ENCODE results near the gene EIF1.
"Not testable (repeated sequence)": the region's sequence is repeated elsewhere in the genome, so short reads cannot be mapped to it uniquely, and the experiment has no call there.

EIF1 gene

DNA sequence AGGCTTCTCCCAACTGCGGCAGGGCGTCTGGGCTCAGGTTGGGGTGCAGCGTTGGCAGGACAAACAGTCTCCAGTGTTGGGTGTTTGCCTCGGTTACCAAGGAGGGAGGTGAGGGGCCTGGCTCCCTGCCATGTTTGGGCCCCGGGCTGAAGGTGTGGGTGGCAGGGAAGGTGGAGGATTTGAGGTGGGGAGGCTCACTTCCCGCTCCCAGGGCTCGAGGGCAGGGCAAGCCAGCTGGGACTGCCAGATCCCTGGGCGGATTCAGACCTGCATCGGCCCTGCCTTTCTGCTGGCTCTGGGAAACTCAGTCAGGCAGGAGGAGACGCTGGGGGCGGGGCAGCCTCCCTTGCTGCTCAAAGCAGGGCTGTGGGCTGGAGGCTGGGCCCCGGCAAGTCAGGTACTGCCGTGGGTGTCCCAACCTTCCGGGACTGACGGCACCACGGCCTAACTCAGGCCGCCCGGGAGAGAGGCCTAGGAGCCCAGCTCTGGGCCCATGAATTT lies 33.0 kb upstream of the EIF1 start:
- no peak for DNase-seq (ENCODE audit: low read depth in 2 of 2)

DNA sequence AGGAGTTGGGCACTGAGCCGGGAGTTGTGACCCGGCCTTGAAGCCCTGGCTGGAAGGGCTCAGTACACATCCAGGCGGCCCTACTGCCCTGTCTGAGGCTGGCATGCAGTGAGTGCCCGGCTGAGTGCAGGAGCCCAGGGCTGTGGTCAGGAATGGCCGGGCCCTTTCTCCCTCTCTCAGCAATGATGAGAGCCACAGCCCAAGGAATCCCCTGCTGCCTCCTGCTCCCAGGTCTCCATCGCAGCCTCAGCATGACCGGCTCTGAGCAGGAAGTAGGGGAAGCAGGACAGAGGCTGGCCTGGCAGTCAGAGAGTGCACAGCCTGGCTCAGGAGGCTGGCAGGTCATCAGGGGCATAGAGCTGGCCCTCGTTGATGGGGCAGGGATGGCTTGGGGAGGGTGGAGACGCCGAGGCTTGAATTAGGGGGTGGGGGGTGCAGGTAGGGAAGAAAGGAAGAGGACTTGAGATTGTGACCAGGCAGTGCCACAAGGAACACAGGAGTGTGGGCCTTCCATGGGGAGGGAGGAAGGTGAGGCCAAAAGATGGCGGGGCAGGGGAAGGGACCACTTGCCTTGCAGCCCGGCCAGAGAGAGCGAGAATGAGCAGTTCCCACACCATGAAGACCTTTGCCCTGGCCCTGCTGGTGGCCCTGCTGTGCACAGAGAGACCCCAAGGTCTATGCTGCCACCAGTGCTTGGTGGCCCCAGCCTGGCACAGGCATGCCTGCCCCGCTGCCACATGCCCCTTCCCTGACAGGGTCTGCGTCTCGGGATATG lies 32.2 kb upstream of the EIF1 start:
- no peak for DNase-seq (ENCODE audit: low read depth in 2 of 2)

- DNase-seq (ENCODE audit: low read depth in 2 of 2) = no peak
Observed at GRCh38 chr17:41657176-41657754, 31.4 kb upstream of the EIF1 start.

- DNase-seq (ENCODE audit: low read depth in 2 of 2) = no peak
Observed at GRCh38 chr17:41657936-41658335, 30.7 kb upstream of the EIF1 start.

DNA sequence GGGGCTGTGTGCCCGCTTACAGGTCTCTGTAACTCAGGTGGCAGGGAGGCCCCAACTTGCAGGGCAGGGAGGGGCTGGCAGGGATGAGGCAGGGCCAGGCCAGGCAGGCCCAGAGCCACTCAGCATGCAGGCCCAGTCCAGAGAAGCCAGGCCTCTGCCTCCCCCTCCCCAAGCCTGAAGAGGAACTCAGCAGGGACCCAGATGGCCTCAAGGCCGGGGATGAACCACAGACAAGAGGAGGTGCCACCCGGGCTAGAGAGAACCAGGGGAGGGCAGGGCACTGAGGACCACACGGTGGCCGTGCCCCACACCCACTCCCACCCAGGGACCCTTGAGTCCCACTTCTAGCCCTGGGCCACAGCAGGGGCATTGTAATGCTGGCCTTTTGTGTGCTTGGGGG lies 29.8 kb upstream of the EIF1 start:
- no peak for DNase-seq (ENCODE audit: low read depth in 2 of 2)

DNA sequence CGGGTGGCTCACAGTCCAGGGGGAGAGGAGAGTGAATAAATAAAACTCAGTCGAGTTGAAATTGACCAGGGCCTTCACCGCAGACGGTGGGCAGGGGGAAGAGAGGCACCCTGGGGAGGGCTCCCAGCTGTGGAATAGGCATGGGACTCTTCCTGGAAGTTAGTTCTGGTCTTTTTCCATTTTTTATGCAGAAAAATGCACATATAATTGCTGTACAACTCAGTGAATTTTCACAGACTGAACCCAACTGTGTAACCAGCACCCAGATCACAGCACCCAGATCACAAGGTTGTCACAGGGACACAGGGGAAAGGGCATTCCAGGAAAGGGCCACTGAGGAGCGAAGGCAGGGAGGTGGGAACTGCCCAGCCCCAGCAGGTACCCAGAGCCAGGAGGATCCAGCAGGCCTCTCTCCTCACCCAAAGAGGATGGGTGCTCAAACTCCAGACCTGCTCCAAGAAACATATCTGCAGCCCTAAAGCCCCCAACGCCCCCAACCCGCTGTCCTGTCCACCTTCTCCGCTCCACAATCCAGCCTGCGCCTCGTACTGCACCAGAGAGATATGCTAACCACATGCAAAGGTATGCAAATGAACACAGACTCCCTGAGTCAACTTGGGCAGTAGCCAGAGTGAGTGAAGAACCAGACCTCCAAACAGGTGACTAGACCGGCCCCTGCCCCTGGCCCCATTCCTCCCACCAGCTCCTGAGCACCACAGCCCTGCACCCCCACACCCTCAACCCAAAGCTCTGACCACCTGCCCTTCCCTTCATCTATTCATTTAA lies 29.1 kb upstream of the EIF1 start:
- no peak for DNase-seq (ENCODE audit: low read depth in 2 of 2)

DNA sequence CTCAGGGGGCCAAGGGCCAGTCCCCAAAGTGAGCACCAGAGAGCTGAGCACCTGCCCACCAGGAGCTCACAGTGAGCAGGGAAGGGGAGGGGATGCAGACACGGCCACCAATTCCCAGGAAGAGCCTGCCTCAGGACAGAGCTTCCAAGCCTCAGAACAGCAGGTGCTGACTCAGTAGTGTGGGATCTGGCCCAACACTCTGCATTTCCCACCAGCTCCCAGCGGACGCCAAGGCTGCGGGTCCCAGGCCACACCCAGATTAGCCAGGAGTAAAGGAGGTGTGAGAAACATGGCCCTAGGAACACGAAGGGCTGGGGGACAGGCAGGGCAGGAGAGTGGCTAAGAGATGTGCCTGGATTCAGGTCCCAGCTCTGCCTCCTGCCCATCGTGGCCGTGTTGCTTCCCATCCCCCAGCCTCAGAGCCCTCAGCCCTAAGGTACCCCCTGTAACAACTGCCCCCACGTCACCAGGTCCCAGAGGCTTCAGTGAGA lies 28.4 kb upstream of the EIF1 start:
- DNase-seq (ENCODE audit: low read depth in 2 of 2) = no peak

DNA sequence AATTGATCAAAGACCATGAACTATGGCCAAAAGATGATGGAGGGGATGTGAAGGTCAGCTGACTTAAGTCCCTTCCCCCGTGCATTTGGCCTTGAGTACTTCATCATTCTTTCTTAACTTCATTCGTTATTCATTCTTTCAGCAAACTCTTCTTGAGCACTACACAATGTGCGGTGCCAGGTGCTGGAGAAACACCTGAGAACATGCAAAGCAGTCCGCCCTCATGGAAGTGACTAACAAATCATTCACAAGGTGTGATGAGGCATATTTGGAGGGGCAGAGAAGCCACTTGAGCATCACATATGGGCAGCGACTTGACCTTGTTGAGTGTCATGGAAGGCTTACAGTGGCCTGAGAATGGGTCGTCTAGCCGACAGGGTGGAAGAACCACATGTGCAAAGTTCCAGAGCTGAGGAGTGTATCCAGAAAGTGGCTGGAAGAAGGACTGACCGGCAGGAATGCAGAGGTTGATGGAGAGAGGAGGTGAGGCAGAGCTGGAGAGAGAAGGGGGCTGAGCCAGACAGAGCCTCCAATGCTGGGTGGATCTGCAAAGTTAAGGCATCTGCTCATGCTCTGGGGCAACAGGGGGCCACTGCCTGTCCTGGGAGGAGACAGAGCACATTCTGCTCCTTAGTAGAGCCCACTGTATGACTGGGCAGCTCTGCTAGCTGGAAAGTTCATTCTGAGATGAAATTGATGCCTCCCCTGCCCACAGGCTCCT lies 25.1 kb upstream of the EIF1 start:
- no peak for DNase-seq (ENCODE audit: low read depth in 2 of 2)

DNA sequence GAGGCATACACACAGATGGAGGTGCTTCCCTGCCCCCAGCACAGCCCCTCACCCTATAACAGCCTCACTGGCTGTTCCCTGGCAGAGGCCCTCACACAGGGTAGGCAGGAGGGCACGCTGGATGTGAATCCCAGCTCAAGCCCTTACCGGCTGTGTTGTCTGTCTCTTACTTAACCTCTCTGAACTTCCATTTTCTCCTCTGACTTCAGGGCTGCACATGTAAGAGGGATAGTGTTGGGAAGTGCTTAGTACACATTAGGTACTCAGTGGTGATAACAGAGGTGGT lies 24.6 kb upstream of the EIF1 start:
- no peak for DNase-seq (ENCODE audit: low read depth in 2 of 2)

DNA sequence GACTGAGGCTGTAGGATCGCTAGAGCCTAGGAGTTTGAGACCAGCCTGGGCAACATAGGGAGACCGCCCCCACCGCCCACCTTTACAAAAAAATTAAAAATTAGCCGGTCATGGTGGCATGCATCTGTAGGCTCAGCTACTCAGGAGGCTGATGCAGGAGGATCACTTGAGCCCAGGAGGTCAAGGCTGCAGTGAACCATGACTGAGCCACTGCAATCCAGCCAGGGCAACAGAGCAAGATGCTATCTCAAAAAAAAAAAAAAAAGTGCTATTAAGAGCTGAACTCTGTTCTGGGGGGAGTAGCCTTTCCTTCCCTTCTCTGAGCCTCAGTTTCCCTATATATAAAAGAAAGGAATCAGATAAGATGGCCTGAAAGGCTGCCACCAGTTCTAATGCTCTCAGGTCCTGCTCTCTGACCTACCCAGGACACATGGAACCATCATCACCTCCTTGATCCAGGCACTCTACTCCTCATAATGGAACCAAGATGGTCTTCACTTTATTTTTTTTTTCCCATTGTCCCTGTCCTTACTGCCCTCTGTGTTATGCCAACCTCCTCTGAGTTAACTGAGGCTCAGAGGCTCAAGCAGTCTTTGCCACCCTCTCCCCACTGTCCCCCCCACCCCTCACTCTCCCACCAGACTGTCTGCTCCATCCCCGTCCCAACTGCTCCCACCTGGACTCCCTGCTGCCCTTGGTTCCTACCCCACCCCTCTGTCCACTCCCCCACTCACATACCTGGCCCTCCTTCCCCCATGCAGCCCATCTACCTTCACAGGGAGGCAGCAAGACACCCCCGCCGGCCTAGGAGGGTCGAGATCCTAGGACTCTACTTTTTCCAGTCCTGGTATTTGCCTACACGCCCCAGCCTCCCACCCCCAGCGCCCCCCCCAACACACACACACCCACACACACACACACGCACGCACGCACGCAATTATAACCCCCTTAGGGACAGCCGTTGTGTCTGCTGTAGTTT lies 23.8 kb upstream of the EIF1 start:
- DNase-seq (ENCODE audit: low read depth in 2 of 2) = no peak

DNA sequence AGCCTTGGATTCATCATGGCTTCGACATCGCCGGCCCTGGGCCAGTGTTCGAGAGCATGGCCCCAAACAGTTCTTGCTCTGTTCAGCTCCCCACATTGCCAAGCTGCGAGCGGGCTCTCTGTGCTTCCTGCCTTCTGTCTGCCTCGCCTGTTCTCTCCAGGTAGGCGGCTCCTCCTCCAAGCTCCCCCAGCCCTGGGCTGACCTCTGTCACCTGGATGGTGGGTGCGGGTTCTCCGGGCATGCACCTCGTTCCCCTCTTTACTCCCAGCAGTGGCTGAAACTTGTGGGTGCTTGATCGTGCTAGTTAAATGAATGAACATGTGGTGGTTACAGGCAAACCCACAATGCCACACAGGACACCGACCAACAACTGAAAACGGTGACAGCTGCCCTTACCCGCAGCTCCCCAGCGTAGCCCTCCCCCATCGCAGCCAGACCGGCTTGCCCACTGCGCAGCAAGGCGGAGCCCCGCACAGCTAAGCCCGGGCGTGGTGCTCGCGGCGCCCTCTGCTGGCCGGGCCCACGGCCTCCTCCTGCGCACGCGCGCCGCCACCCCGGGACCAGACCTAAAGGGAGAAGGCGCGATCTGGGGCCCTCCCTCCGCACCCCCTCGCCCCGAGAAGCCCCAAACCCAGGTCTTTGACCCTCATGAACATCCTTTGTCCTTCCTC lies 23.0 kb upstream of the EIF1 start:
- peak; percentile 74 to 87 for DNase-seq (ENCODE audit: low read depth in 2 of 2)

DNA sequence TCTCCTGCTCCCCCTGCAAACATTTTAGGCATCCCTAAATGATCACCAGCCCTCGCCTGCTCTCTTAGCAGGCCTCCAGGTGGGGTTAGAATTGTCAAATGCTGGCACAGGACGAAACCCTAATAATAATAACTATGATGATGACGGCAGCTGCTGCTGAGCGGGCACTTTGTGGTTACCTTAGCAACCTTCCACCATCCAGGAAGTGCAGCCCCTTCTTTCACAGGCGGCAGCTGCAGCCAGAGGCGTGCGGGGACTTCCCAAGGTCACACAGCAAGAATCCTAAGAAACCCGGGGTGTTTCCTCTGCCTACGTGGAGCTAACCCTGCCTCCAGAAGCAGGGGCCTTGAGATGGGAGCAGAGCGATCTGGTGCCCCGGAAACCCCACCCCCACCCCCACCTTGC lies 22.4 kb upstream of the EIF1 start:
- DNase-seq (ENCODE audit: low read depth in 2 of 2) = peak; percentile 40

GRCh38 chr17:41666708-41667279 lies 21.9 kb upstream of the EIF1 start:
- peak; percentile 78 to 88 for DNase-seq (ENCODE audit: low read depth in 2 of 2)

DNA sequence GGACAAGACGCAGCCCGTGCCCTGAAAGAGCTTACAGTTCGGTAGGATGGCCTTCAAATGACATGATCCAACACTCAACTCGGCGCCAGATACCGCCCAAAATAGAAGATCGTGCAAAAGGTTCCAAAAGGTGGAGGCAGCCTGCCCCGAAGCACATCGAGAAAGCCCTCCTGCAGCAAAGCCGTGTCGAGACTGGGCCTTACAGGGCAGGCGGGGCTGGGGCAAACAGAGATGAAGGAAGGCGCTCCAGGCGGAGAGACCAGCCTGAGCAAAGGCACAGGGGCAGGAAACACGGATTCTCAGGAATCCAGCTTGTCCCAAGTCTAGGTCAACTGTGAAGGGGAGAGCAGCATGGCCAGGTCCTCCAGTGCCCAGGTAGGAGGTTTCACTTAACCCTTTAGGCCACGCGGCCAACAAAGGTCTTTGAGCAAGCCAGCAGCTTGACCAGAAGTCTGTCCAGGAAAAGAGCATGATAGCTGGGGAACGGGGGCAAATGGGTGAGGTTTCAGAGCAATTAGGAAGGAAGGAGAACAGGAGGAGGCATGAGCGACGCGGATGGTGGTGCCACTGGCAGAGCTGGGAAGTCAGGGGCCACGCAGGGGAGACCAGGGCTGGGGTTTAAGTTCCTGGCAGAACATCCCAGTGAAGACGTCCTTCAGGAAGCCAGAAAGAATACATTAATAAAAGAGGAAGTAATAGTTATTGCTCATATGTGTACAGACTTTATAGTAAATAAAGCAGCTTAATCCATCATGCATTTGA lies 21.2 kb upstream of the EIF1 start:
- no peak for DNase-seq (ENCODE audit: low read depth in 2 of 2)

DNA sequence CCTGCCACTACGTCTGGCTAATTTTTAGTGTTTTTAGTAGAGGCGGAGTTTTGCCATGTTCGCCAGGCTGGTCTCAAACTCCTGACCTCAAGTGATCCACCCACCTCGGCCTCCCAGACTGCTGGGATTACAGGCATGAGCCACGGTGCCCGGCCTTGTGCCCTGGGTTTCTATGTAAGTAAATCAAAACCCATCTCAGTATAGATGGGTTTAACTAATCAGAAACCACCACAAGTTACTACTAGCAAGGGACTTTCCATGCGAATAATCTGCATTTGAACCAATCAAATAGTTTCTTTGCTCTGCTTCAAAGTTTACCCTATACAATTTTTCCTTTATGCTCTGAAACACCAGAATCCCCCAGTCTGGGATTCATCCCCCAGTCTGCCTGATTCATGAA lies 16.5 kb upstream of the EIF1 start:
- DNase-seq (ENCODE audit: low read depth in 2 of 2) = no peak

GRCh38 chr17:41675157-41676057 lies 13.3 kb upstream of the EIF1 start:
- DNase-seq (ENCODE audit: low read depth in 2 of 2) = not testable (repeated sequence)

DNA sequence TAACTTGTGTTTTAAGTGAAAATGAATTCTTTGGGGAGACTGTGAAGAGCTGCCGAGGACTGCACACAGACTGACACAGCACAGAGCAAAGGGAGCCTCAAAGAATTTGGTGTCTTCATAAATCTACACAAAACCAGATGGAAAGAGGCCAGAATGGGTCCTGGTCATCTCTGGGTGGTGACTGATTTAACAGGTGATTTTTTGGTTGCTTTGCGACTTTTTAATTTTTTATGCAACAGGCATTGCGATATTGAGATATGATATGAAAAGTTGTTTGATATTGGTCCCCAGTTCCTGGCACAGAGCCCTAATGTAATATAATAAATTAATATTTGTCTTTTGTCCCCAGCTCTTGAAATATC lies 12.6 kb upstream of the EIF1 start:
- no peak for DNase-seq (ENCODE audit: low read depth in 2 of 2)

DNA sequence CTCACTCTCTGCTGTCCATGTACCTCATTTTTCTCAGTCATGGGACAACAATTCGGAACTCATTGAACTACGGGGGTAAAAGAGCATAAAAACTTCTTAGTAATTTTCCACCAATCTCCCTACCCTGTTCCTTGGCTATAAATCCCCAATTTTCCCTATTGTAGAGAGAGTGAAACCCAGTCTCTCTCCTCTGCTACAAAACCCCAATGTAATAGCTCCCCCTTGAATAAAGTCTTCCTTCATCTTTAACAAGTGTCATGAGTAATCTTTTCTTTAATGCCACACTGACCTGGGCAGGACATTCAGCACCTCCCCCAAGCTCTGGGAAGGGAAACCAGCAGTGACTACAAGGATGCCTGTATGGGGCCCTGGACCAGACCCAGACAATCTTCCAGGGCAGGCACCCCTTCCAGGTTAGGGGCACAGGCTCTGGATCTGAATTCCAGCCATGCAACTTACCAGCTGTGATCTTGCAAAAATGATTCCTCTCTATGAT lies 10.2 kb upstream of the EIF1 start:
- DNase-seq (ENCODE audit: low read depth in 2 of 2) = no peak

All from stimulated activated CD4-positive, alpha-beta T cell treated with anti-CD3 and anti-CD28 coated beads, Interleukin-15, amount 100 ng/mL, for 48 hours (primary cell).